HTERT RPE-1 (cell line): ENCODE measurements around the gene SSNA1.

Experiments
- in situ Hi-C: fragments of 300-500 bp; cut with MboI; formaldehyde crosslinking; loops from 4 replicates; pipeline ENCODE4 v1.14.3; 2020; ENCODE audit warnings: low sequenced_read_pairs

The SSNA1 gene

GRCh38 chr9:137182836-137183235 is 5.6 kb upstream of the SSNA1 start:
- in situ Hi-C loops: no loop called here

- in situ Hi-C loops: no loop called here
Measured at GRCh38 chr9:137183980-137184595, 4.4 kb upstream of the SSNA1 start.

- in situ Hi-C loops: no loop called here
Measured at GRCh38 chr9:137184881-137185660, 3.4 kb upstream of the SSNA1 start.

GRCh38 chr9:137185921-137186320 is 2.6 kb upstream of the SSNA1 start:
- in situ Hi-C loops: no loop called here

- in situ Hi-C loops: no loop called here
Measured at GRCh38 chr9:137186385-137186784, 2.1 kb upstream of the SSNA1 start.

- in situ Hi-C loops: no loop called here
Measured at GRCh38 chr9:137187386-137187785, 1.1 kb upstream of the SSNA1 start.

GRCh38 chr9:137188086-137188489 is 388 bp upstream of the SSNA1 start:
- in situ Hi-C loops: no loop called here

- in situ Hi-C loops: no loop called here
Measured at GRCh38 chr9:137189297-137190295, 1.1 kb downstream of the SSNA1 start.

- in situ Hi-C loops: no loop called here
Measured at GRCh38 chr9:137190315-137190856, 1.9 kb downstream of the SSNA1 start.

GRCh38 chr9:137191245-137191644 is 2.8 kb downstream of the SSNA1 start:
- in situ Hi-C loops: no loop called here

GRCh38 chr9:137191691-137192447 is 3.4 kb downstream of the SSNA1 start:
- in situ Hi-C loops: no loop called here

GRCh38 chr9:137192448-137192780 is 3.9 kb downstream of the SSNA1 start:
- in situ Hi-C loops: no loop called here

- in situ Hi-C loops: no loop called here
Measured at GRCh38 chr9:137192859-137193258, 4.4 kb downstream of the SSNA1 start.

- in situ Hi-C loops: no loop called here
Measured at GRCh38 chr9:137193771-137194170, 5.3 kb downstream of the SSNA1 start.

- in situ Hi-C loops: no loop called here
Measured at GRCh38 chr9:137194388-137194787, 5.9 kb downstream of the SSNA1 start.

GRCh38 chr9:137194909-137195308 is 6.4 kb downstream of the SSNA1 start:
- in situ Hi-C loops: no loop called here

GRCh38 chr9:137195525-137196220 is 7.2 kb downstream of the SSNA1 start:
- in situ Hi-C loops: no loop called here

- in situ Hi-C loops: no loop called here
Measured at GRCh38 chr9:137198051-137198901, 9.8 kb downstream of the SSNA1 start.

- in situ Hi-C loops: no loop called here
Measured at GRCh38 chr9:137198902-137199283, 10.4 kb downstream of the SSNA1 start.
